HG03159 (cell line): ENCODE data around the gene LIN7A.
"Not testable (repeated sequence)": the region's sequence is repeated elsewhere in the genome, so short reads cannot be mapped to it uniquely, and the experiment has no call there.

Experiments
- ATAC-seq: cut with Tn5 transposase; IDR thresholded peaks from one replicate; pipeline ENCODE4 v1.9.1; 2021; ENCODE audit warnings: mild to moderate bottlenecking, moderate library complexity; ENCODE audit not compliant: unreplicated experiment

LIN7A gene

GRCh38 chr12:80814453-80814852 lies 123.3 kb downstream of the LIN7A start:
- ATAC-seq: no peak

GRCh38 chr12:80813820-80814219 lies 123.9 kb downstream of the LIN7A start:
- ATAC-seq: peak; percentile 60

- no peak for ATAC-seq
These were observed 125.6 kb downstream of the LIN7A start for GRCh38 chr12:80811957-80812708.

- ATAC-seq: no peak
These were observed 126.9 kb downstream of the LIN7A start for GRCh38 chr12:80810874-80811273.

GRCh38 chr12:80807640-80808288 lies 130.0 kb downstream of the LIN7A start:
- peak; percentile 96 for ATAC-seq

GRCh38 chr12:80805106-80805505 lies 132.6 kb downstream of the LIN7A start:
- no peak for ATAC-seq

GRCh38 chr12:80802652-80803400 lies 134.9 kb downstream of the LIN7A start:
- ATAC-seq: peak; percentile 85

- ATAC-seq: no peak
These were observed 139.5 kb downstream of the LIN7A start for GRCh38 chr12:80798281-80798680.

GRCh38 chr12:80794551-80794950 lies 143.2 kb downstream of the LIN7A start:
- ATAC-seq: no peak

GRCh38 chr12:80792861-80793260 lies 144.9 kb downstream of the LIN7A start:
- ATAC-seq: no peak

GRCh38 chr12:80791863-80792262 lies 145.9 kb downstream of the LIN7A start:
- no peak for ATAC-seq

GRCh38 chr12:80788407-80788806 lies 149.3 kb downstream of the LIN7A start:
- not testable (repeated sequence) for ATAC-seq

GRCh38 chr12:80782963-80783470 lies 154.7 kb downstream of the LIN7A start:
- ATAC-seq: not testable (repeated sequence)

GRCh38 chr12:80781313-80781712 lies 156.4 kb downstream of the LIN7A start:
- no peak for ATAC-seq

GRCh38 chr12:80780746-80781145 lies 157.0 kb downstream of the LIN7A start:
- no peak for ATAC-seq

GRCh38 chr12:80778005-80778541 lies 159.7 kb downstream of the LIN7A start:
- ATAC-seq: peak; percentile 98

- ATAC-seq: no peak
These were observed 160.1 kb downstream of the LIN7A start for GRCh38 chr12:80777587-80777986.

GRCh38 chr12:80776706-80777105 lies 161.0 kb downstream of the LIN7A start:
- no peak for ATAC-seq

- no peak for ATAC-seq
These were observed 166.8 kb downstream of the LIN7A start for GRCh38 chr12:80770958-80771357.

- ATAC-seq: no peak
These were observed 168.1 kb downstream of the LIN7A start for GRCh38 chr12:80769553-80770140.

- ATAC-seq: peak; percentile 87
These were observed 170.8 kb downstream of the LIN7A start for GRCh38 chr12:80766897-80767296.
